CD4-positive, alpha-beta T cell treated with Interferon alpha-2 for 1 hour (primary cell): ENCODE results near the gene SH3D19.
"Not testable (repeated sequence)": the region's sequence is repeated elsewhere in the genome, so short reads cannot be mapped to it uniquely, and the experiment has no call there.

Experiments
- DNase-seq, 2 donors: peaks; one replicate each; pipeline ENCODE4 v3.0.0-alpha.2; 2020 to 2022

The SH3D19 gene

DNA sequence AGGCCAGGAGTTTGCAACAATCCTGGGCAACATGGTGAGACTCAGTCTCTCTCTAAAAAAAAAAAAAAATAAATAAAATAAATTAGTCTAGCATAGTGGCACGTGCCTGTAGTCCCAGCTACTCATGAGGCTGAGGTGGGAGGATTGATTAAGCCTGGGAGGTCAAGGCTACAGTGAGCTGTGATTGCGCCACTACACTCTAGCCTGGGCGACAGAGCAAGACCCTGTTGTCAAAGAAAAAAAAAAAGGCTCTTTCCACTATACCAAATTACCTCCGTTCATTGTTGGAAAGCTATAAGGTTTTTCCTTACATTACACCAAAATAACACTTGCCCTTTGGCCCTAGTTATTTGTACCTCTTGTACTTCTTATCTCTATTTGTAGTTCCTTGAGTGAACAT is 58.3 kb downstream of the SH3D19 start:
- DNase-seq, result no peak

DNA sequence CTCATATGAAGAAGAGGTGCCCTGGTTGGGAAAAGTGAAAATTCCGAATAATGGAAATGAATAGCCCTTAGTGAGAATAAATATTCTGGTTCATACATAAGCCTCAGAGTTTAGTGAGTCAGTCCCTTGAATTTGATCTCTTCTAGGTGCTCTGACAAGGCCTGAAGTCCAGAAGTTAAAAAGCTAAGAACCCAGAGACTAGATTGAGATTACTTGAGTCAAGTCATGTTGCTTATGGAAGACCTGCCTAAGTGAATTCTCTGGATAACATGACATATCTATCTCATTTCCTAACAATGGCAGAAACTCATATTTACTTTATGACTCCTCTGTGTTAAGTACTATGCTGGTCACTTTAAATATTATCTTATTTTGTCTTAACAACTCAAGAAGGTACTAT is 58.9 kb downstream of the SH3D19 start:
- DNase-seq, result no peak

DNA sequence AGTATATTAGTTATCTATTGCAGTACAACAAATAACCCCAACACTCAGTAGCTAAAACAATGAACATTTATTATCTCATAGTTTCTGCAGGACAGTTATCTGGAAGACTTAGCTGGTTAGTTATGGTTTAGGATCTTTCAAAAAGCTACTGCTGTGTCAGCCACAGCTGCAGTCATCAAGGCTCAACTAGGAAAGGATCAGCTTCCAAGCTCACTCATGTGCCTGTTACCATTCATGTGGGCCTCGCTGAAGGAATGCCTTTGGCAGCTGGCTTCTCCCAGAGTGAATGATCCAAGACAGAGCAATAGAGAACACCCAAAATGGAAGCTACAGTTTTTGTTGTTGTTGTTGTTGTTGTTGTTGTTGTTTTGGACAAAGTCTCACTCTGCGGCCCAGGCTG is 62.0 kb downstream of the SH3D19 start:
- DNase-seq, result no peak

DNA sequence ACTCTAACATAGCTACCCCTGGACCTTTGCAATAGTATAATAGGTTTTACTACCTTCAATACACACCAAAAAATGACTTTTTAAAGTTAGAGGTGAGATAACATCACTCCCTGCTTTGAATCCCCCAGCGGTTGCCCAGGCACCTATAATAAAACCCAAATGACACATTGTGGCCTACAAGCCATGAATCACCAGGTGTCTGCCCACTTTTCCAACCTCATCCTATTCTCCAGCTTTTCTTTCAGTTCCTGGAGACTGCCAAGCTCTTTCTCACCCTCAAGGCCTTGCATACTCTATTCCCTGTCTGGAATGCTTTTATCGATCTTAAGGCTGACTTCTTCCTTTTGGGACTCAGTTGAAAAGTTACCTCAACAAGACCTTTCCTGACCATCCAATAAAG is 64.9 kb downstream of the SH3D19 start:
- DNase-seq, result no peak

DNA sequence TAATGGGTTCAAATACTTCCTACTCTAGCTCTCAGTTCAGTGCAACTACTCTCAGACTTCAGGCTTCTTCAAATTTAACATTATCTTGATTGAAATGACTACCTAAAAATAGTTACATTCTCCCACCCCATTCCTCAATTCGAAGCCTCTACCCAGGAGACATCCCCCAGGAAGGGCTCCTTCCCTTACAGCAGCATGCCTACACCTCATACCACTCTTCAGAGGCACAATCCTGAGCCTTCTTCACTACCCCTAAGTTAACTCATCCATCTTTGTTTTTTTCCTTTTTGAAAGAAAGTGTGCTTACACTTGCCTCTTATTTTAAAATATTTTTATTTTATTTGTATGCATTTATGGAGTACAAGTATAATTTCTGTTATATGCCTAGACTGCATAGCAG is 65.7 kb downstream of the SH3D19 start:
- no peak for DNase-seq

DNA sequence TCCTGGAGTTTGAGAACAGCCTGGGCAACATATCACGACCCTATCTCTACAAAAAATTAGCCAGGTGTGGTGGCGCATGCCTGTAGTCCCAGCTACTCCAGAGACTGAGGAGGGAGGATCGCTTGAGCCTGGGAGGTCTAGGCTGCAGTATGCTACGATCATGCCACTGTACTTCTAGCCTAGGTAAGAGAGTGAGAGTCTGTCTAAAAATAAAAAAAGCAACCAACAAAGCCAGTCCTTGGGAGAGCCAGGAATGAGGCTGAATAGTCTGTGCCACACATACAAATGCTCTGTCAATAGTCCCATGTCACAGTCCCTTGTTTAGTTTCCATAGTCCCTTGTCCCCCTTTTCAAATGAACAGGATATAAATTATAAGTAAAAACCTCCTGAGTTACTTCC is 67.7 kb downstream of the SH3D19 start:
- no peak for DNase-seq

DNA sequence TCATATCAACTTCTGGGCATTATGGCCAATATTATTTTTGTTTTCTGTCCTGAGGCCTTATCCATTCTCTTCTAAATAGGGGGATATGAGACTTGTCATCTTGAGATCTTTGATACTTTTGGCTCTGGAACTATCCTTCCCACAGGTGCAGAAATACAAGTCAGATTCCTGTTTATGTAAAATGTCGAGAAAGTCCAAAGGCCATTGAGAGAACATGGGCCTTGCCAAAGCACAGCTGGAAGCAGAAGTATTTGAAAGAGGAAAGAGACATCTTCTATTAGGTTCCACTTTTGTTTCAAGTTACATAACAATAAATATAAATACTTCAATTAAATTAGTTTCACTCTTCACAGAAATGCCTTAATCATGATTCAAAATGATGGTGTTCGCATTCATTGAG is 69.3 kb downstream of the SH3D19 start:
- no peak for DNase-seq

DNA sequence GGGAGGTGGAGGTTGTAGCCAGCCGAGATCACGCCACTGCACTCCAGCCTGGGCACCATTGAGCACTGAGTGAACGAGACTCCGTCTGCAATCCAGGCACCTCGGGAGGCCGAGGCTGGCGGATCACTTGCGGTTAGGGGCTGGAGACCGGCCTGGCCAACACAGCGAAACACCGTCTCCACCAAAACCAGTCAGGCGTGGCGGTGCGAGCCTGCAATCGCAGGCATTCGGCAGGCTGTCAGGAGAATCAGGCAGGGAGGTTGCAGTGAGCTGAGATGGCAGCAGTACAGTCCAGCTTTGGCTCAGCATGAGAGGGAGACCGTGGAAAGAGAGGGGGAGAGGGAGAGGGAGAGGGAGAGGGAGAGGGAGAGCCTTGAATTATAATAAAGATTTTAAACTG is 69.7 kb downstream of the SH3D19 start:
- DNase-seq, result not testable (repeated sequence)

DNA sequence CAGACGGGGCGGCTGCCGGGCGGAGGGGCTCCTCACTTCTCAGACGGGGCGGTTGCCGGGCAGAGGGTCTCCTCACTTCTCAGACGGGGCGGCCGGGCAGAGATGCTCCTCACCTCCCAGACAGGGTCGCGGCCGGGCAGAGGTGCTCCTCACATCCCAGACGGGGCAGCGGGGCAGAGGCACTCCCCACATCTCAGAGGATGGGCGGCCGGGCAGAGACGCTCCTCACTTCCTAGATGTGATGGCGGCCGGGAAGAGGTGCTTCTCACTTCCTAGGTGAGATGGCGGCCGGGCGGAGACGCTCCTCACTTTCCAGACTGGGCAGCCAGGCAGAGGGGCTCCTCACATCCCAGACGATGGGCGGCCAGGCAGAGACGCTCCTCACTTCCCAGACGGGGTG is 70.2 kb downstream of the SH3D19 start:
- DNase-seq, result not testable (repeated sequence)

DNA sequence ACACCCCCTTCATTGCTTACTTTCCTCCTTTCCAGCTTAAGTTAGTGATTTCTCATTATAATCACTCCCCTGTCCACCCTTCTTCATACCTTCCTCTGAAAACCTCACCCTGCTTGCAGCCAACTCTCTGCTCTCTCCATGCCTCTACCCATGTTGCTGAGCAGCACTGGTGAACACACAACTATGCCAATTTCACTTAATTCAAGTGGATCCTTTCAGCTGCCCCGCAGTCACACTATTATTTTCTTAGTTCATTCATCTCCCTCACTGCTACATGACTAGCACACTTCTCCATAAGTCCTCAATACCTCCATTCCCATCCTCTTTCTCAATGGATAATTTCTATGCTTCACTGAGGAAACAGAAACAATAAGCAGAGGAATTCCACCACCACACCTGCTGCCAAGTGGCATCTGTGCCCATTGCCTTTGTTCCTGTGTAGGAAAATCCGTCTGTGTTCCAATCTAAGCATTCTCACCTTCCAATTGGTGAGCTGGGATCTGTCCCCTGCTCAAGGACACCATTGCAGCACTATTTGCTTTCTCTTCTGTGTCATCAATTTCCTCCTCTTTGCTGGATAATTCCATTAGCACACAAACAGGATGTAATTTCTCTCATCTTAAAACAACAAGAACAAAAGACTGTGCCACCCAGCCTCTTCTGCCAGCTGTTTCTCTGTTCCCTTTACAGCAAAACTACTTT is 73.7 kb downstream of the SH3D19 start:
- no peak for DNase-seq

DNA sequence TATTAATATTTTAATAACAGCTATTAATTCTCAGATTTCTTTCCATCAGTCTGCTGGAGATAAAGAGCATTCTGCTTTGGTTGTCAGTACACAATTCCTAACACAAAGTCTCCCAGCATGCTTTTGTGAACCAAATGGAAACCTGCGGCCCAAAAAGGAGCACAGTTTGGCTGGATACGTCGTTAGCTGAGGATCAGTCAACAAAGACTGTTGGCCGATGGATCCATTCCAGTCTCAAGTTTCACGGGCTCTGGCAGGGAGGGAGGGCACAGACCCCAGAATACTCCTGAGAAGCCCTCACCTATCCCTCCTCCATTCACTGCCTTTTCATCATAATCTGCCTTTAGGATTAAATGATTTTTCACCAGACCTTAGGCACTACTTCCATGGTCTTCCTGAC is 74.7 kb downstream of the SH3D19 start:
- DNase-seq, result no peak

DNA sequence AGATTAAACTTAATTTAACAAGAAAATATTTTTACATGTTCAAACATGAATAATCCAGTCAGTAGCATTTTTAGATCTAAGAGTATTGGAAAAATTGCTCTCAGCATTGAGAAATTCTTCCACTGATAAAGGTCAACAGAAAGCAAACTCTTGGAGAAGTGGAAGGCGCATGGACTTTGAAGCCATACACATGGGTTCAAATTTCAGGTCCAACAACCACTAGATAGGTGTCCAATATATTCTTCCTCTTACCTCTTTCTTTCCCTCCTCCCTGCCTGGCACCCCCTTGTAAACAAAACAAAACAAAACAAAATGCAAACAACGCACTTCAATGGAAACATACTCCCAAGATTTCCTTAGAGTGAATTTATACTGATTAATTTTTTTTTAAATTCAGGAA is 76.9 kb downstream of the SH3D19 start:
- DNase-seq, result no peak

DNA sequence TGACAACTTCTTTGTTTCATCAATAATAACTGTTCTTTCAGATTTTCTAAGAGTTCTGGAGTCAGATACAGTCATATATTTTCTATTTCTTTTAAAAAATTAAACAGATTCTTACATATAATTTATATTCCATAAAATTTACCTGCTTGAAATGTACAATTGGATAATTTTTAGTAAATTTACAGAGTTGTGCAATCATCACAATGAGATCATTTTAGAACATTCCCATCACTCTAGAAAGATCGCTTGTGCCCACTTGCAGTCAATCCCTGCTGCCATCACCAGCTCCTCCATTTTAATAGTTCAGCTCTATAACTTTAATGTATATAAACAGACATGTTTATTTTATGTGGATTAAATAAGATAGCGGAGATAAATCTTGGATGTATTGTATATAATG is 78.0 kb downstream of the SH3D19 start:
- DNase-seq, result no peak

DNA sequence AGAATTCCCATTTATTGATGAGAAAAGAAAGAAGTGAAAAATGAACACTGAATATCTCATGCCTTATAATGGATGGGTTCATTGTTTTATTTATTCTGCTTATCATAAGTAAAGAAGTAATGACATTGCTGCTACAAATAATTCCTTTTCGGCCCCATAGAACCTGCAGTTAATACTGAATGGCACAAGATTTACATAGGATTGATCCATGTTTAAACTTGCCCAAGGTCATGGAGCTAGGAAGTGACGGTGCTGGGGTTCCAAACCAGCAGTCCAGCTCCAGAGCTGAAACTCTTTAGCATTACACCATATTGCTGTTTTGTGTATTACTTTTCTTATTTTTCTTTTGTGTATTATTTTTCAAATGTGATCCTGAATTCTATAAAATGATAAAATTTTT is 78.7 kb downstream of the SH3D19 start:
- DNase-seq, result no peak

DNA sequence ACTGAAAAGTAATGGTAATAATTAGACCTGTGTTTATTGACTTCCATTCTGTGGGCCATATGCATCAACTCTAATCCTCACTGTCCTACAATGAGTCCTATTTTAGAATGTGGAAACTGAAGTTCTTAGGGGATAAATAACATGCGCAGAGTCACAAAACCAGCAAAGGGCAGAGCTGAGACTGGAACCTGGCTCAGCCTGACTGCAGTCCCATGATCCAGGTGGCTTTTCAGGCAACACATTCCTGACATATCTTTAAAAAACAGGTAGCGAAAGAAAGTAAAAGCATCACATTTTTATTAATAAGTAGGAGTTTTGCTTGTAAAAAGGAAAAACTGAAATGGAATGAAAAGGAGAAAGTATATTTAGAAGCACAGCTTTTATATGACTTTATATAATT is 83.1 kb downstream of the SH3D19 start:
- DNase-seq, result no peak

DNA sequence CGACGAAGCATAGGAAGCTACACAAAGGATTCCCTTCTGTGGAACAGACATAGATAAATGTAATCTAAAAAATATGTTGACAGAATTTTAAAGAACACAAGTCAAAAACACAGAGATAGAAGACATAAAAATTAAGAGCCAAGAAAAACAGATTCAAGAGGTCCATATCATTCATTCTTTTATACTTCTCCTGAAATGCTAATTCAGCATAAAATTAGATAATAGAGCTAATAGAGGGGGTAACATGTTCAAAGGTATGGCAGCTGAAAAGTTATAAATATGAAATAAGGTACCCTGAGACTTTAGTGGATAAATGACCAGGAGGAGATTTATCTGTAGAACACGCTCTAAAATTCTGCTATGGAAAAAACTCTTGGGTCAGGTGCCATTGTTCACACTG is 85.8 kb downstream of the SH3D19 start:
- DNase-seq, result no peak

DNA sequence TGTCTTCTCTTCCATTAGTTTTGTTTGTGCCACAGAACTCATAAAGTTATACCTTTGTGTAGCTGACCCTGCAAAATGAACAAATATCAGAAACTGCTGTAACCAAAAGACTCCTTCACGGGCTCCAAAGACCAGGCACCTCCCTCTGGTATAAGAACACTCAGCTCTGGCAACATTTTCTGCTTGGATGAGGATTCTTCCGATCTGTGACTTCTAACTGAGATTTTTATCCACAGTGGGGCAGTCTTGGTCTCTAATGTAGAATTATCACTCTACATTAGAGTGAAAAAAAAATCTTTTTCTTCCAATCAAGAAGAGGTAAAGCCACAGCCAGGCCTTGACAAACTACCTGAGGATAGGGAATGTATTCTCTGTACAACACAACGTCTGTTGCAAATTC is 86.9 kb downstream of the SH3D19 start:
- DNase-seq, result no peak

DNA sequence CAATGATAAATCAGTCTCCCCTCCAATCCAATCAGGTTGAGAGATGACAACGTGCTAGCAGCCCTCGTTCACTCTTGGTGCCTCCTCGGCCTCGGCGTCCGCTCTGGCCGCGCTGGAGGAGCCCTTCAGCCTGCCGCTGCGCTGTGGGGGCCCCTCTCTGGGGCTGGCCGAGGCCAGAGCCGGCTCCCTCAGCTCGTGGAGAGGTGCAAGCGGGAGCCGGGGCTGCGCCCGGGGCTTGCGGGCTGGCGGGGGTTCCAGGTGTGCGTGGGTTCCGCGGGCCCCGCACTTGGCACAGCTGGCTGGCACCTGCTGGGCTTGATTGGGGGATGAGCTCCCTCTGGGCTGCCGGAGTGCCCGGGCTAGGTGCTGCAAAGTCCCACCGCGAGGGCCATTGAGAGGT is 89.4 kb downstream of the SH3D19 start:
- DNase-seq, result no peak

DNA sequence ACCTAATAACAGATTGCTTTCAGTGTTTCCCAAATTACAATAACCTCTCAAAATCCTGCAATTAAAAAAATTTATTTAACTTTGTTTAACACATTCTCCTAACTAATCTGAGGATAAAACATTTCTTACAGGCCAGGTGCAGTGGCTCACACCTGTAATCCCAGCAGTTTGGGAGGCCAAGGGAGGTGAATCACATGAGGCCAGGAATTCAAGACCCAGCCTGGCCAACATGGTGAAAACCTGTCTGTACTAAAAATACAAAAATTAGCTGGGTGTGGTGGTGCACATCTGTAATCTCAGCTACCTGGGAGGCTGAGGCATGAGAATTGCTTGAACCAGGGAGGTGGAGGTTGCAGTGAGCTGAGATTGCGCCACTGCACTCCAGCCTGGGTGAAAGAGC is 90.0 kb downstream of the SH3D19 start:
- not testable (repeated sequence) for DNase-seq

DNA sequence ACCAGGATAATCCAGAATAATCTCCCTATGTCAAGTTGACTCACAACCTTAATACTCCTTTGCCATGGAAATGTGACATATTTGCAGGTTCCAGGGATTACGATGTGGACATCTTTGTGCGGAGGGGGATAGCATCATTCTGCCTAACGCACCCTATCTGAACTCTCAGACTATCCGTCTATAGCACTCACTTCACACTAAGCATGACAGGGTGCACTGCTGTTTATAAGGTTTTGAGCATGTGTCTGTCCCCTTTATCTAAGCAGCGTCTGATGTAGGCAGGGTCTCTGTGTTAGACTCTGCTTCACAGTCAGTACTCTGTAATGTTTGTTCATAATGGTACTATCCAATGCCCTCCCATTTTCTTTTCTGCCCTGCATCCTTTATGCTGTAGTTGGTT is 91.8 kb downstream of the SH3D19 start:
- DNase-seq, result no peak

DNA sequence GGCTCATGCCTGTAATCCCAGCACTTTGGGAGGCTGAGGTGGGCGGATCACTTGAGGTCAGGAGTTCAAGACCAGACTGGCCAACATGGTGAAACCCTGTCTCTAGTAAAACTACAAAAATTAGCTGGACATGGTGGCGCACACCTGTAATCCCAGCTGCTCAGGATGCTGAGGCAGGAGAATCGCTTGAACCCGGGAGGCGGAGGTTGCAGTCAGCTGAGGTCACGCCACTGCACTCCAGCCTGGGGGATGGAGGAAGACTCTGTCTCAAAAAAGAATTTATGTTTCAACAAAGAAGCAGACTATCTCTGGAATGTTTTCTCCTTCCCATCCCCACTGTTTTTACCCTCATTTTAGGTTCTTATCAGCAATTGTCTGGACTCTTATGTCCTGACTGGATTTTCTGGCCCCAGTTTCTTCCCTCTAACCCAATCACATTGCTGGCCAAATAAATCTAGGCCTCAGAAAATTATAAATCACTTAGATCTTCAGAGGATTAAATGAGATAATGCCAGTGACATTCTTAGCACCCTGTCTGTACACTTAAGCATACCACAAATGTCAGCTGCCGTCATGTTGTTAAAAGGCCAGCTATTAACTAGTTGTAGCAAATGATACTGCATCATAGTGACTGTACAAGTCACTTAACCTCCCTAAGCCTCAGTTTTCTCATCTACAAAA is 93.3 kb downstream of the SH3D19 start:
- DNase-seq, result no peak

DNA sequence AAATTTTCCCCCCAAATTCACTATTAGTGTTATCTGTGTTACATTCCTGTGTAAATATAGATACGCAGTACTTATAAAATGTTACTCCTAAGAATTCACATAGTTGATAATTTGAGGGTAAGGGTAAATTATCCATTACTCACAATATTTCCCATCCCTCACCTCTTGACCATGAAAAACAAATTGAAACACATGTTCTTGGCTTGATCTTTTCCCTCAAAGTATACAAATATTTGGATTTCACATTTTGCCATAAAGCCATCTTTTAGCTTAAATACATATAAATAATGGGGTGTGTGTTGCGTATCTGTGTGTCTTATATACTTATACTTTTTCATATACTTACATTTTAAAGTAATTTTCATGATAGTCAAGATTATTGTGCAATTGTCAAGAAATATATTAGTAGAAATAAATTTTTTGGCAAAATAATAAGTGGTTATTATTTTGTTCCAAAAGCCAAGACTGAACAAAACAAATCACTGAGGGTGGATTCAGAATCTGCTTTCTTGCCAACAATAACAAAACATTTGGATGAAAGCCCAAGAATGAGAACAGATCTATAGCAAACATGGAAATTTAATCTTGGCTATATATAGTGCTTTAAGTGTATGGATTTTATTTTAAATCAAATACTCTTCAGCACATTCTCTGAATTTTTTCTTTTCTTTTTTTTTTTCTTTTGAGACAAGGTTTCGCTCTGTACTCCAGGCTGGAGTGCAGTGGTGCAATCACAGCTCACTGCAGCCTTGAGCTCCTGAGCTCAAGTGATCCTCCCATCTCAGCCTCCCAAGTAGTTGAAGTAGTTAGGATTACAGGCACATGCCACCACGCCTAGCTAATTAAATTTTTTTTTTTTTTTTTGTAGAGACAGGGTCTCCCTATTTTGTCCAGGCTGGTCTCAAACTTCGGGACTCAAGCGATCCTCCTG is 97.0 kb downstream of the SH3D19 start:
- no peak for DNase-seq

DNA sequence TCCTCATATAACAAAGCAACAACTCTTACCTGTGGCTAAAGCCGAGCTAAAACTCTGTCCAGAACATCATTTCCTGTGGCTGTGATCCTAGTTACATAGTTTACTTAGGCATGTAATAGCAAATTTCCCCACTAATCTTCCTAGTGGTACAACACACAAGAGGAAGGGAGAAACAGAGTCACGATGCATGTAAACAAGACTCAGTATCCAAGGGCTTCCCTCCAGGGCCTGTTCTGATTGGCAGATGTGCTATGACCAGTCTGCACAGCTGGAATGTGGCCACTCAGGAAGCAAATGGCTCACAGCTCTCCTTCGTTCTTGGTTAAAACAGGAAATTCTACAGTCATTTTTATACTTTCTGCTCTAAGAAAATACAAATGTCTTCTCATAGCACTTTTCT is 97.7 kb downstream of the SH3D19 start:
- DNase-seq, result no peak

DNA sequence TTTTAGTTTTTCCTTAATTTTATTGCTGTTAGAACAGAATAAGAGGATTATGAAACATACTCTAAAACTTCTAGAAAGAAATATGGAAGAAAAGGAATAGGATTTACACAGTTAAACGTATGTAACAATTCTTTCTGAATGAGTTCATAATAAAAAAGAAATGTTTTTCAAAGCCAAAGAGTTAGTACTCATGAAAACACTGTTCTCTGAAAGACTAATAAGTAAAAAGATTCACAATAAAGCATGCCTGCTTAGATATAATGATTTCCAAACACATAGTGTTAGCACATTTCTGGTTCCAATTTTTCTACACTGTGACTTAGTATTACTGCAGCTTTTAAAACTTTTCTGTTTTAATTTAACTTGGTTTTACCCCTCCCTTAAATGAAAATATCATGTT is 98.2 kb downstream of the SH3D19 start:
- no peak for DNase-seq
